Measurements from ENCODE around the gene NEU1. TPM values are rescaled to one million over a fixed set of nuclear protein-coding genes. Genes with fewer than 3 reads are reported as not detected.

NEU1 gene
- polyA plus RNA-seq, 1 experiment = 39.0 TPM

DNA sequence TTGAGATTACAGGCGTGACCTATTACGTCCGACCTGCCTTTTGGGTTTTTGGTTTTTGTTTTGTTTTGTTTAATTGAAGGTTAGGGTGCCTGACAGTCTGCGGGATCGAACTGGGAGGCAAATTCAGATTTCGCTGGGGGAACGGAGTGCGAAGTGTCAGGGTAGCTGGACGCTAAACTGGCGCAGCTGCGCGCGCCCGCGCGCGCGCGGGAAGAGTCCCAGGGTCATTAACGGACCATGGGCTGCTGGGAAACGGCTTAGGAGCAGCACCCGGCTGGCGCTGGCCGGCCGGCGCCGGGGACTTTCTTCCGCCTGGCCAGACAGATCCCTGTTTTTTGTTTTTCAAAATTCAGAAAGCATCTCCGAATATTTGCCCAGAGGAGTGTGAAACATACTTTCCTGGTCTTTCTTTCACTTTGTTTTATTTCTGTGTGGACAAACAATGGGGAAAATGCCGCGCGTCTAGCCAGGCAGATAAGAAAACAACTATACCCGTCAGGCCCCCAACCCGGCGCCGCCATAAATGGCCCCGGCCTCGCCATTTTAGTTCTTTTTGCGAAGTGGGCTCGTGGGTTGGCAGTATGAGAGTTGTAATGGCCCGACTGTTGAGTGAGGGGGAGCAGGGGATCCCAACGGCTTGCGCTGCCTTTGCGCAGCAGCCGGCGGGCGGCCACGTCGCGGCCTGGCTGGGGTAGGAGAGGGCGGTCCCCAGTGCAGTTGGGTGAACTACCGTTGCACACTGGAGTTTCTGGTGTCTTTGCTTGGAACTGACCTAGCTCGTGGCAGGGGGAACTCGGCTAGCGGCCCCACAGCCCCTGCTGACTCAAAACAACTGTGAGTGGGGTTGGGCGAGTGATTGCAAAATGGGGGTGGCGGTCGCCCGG, 28.0 kb downstream of the NEU1 start:
- DNase-seq (ENCODE audit: low read depth, low spot score) = no peak
- Histone ChIP-seq H3K9me3 (ENCODE audit: control insufficient read depth, insufficient read depth, low read length) (no peaks in the 10 kb centered on the region), H3K27ac (ENCODE audit: low read depth, low read length) (peak overlapping the region; percentile 81), H3K27me3 (ENCODE audit: control insufficient read depth, insufficient read depth, low read length) (no peaks in the 10 kb centered on the region), H3K4me3 (ENCODE audit: low read depth, low read length) (peak overlapping the region; percentile 92)
- ChIA-PET POLR2A (interaction anchor here (0.5 to 2.5 kb wide), 14 partner anchors 7 to 353 kb away, joined by 3 to 19 read pairs (median 4); partner anchors contain the start of genes ABHD16A, BAG6, GPANK1 and HSPA1A), CTCF (no interaction called here)
- TF ChIP-seq, protein P1, sequence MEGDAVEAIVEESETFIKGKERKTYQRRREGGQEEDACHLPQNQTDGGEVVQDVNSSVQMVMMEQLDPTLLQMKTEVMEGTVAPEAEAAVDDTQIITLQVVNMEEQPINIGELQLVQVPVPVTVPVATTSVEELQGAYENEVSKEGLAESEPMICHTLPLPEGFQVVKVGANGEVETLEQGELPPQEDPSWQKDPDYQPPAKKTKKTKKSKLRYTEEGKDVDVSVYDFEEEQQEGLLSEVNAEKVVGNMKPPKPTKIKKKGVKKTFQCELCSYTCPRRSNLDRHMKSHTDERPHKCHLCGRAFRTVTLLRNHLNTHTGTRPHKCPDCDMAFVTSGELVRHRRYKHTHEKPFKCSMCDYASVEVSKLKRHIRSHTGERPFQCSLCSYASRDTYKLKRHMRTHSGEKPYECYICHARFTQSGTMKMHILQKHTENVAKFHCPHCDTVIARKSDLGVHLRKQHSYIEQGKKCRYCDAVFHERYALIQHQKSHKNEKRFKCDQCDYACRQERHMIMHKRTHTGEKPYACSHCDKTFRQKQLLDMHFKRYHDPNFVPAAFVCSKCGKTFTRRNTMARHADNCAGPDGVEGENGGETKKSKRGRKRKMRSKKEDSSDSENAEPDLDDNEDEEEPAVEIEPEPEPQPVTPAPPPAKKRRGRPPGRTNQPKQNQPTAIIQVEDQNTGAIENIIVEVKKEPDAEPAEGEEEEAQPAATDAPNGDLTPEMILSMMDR (IDR thresholded peaks at IDR 0.05; ENCODE audit: low read depth, low read length) = 0 out of 2 replicates have a peak, but pooled peaks have one; percentile 2

DNA sequence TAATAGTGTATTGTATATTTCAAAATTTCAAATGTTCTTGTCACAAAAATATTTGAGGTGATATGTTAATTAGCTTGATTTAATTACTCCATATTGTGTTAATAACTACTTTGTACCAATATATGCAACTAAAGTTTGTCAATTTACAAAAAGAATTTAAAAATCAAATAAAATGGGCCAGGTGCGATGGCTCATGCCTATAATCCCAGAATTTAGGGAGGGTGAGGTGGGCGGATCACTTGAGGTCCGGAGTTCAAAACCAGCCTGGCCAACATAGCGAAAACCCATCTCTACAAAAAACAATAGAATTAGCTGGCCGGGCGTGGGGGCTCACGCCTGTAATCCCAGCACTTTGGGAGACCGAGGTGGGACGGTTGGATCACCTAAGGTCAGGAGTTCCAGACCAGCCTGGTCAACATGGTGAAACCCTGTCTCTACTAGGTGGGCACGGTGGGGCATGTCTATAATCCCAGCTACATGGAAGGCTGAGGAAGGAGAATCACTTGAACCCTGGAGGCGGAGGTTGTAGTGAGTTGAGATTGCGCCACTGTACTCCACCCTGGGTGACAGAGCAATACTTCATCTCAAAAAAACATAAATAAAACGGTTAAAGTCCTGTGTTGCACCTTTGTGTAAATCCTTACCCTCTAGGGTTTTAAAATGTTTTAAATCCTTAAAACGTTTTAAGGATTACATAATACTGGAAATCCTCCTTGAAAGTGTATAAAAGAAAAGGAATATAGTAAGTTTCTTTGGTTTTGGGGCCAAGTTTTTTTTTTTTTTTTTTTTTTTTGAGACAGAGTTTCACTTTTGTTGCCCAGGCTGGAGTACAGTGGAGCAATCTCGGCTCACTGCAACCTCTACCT, 31.0 kb downstream of the NEU1 start:
- Histone ChIP-seq H3K9me3 (ENCODE audit: control insufficient read depth, insufficient read depth, low read length) (no peaks in the 10 kb centered on the region), H3K27me3 (ENCODE audit: control insufficient read depth, insufficient read depth, low read length) (no peaks in the 10 kb centered on the region), H3K27ac (ENCODE audit: low read depth, low read length) (no peak overlapping the region), H3K4me3 (ENCODE audit: low read depth, low read length) (no peak overlapping the region; the same call in 1 of the 2 replicates)
- ChIA-PET POLR2A (interaction anchor here (0.7 kb wide), 1 partner anchor 18 kb away, joined by 5 read pairs; no protein-coding TSS in a partner anchor), CTCF (interaction anchor here (0.7 to 2.5 kb wide), 11 partner anchors 24 to 464 kb away, joined by 3 to 20 read pairs (median 6); partner anchors contain the start of genes APOM, DDAH2 and LY6G5C)
- no peak for DNase-seq (ENCODE audit: low read depth, low spot score)
- TF ChIP-seq, protein P1 (IDR thresholded peaks at IDR 0.05; ENCODE audit: low read depth, low read length) = no peak

DNA sequence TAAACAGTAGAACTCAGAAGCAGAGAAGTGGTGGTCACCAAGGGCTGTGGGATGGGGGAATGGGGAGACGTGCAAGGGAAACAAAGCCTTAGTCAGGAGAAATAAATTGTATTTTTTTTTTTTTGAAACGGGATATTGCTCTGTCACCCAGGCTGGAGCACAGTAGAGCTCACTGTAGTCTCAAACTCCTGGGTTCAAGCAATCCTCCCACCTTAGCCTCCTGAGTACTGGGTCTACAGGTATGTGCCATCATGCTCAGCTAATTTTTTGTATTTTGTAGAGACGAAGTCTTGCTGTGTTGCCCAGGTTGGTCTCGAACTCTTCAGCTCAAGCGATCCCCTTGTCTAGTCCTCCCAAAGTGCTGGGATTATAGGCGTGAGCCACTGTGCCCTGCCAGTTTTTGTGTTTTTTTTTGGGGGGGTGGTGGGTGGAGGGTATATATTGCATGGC, 31.7 kb downstream of the NEU1 start:
- Histone ChIP-seq H3K4me3 (ENCODE audit: low read depth, low read length) (peak overlapping the region; percentile 64), H3K9me3 (ENCODE audit: control insufficient read depth, insufficient read depth, low read length) (no peaks in the 10 kb centered on the region), H3K27ac (ENCODE audit: low read depth, low read length) (no peak overlapping the region), H3K27me3 (ENCODE audit: control insufficient read depth, insufficient read depth, low read length) (no peaks in the 10 kb centered on the region)
- ChIA-PET POLR2A (interaction anchor here (0.7 to 1.1 kb wide), 3 partner anchors 17 to 78 kb away, joined by 4 to 12 read pairs (median 5); partner anchors contain the start of gene NEU1), CTCF (interaction anchor here (0.6 to 2.5 kb wide), 12 partner anchors 33 to 261 kb away, joined by 3 to 20 read pairs (median 6); partner anchors contain the start of genes APOM, DDAH2, GPANK1 and LY6G5C)
- TF ChIP-seq, protein P1 (IDR thresholded peaks at IDR 0.05; ENCODE audit: low read depth, low read length) = no peak
- DNase-seq (ENCODE audit: low read depth, low spot score) = no peak

DNA sequence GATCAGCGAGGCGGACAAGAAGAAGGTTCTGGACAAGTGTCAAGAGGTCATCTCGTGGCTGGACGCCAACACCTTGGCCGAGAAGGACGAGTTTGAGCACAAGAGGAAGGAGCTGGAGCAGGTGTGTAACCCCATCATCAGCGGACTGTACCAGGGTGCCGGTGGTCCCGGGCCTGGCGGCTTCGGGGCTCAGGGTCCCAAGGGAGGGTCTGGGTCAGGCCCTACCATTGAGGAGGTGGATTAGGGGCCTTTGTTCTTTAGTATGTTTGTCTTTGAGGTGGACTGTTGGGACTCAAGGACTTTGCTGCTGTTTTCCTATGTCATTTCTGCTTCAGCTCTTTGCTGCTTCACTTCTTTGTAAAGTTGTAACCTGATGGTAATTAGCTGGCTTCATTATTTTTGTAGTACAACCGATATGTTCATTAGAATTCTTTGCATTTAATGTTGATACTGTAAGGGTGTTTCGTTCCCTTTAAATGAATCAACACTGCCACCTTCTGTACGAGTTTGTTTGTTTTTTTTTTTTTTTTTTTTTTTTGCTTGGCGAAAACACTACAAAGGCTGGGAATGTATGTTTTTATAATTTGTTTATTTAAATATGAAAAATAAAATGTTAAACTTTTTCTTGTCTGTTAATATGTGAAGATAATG, 32.9 kb downstream of the NEU1 start:
- no peak for DNase-seq (ENCODE audit: low read depth, low spot score)
- POLR2A ChIA-PET = interaction anchor here (0.6 to 1.5 kb wide), 8 partner anchors 15 to 1142 kb away, joined by 3 to 14 read pairs (median 6); partner anchors contain the start of genes HSPA1A, HSPA1L, NEU1 and VARS1
- Histone ChIP-seq H3K27me3 (ENCODE audit: control insufficient read depth, insufficient read depth, low read length) (no peaks in the 10 kb centered on the region), H3K9me3 (ENCODE audit: control insufficient read depth, insufficient read depth, low read length) (no peaks in the 10 kb centered on the region), H3K27ac (ENCODE audit: low read depth, low read length) (no peak overlapping the region), H3K4me3 (ENCODE audit: low read depth, low read length) (peak overlapping the region; percentile 64)
- TF ChIP-seq, protein P1 (IDR thresholded peaks at IDR 0.05; ENCODE audit: low read depth, low read length) = peak; percentile 38
- CTCF ChIA-PET = interaction anchor here (0.6 to 2.5 kb wide), 26 partner anchors 9 to 375 kb away, joined by 3 to 20 read pairs (median 6); partner anchors contain the start of genes DDAH2, DXO, GPANK1 and HSPA1A
